ENCODE results near the gene ZBTB38.

ZBTB38 gene

GRCh38 chr3:141368062-141368924 lies at the start of gene ZBTB38:
Gene ZBTB38, plus strand, starts transcription at chr3:141368504. Its CDS starts 73,885 bp downstream, at chr3:141442389.
- no peak for DNase-seq

- DNase-seq: no peak
These were observed 47.8 kb upstream of the ZBTB38 start for GRCh38 chr3:141320399-141321108.

- no peak for DNase-seq
These were observed 47.2 kb upstream of the ZBTB38 start for GRCh38 chr3:141321109-141321497.

- no peak for DNase-seq
These were observed 44.2 kb upstream of the ZBTB38 start for GRCh38 chr3:141323936-141324704.

- DNase-seq: no peak
These were observed 42.2 kb upstream of the ZBTB38 start for GRCh38 chr3:141326123-141326522.

GRCh38 chr3:141326626-141327025 lies 41.7 kb upstream of the ZBTB38 start:
- no peak for DNase-seq

- no peak for DNase-seq
These were observed 39.8 kb upstream of the ZBTB38 start for GRCh38 chr3:141328286-141329166.

GRCh38 chr3:141330235-141330634 lies 38.1 kb upstream of the ZBTB38 start:
- DNase-seq: no peak

- DNase-seq: no peak
These were observed 37.5 kb upstream of the ZBTB38 start for GRCh38 chr3:141330718-141331376.

- no peak for DNase-seq
These were observed 36.7 kb upstream of the ZBTB38 start for GRCh38 chr3:141331377-141332318.

- DNase-seq: no peak
These were observed 35.9 kb upstream of the ZBTB38 start for GRCh38 chr3:141332416-141332815.

GRCh38 chr3:141333836-141334626 lies 34.3 kb upstream of the ZBTB38 start:
- DNase-seq: no peak

- DNase-seq: no peak
These were observed 33.6 kb upstream of the ZBTB38 start for GRCh38 chr3:141334627-141335250.

GRCh38 chr3:141335531-141336061 lies 32.7 kb upstream of the ZBTB38 start:
- no peak for DNase-seq

- DNase-seq: no peak
These were observed 31.4 kb upstream of the ZBTB38 start for GRCh38 chr3:141336672-141337522.

- DNase-seq: no peak
These were observed 30.8 kb upstream of the ZBTB38 start for GRCh38 chr3:141337523-141337854.

- DNase-seq: no peak
These were observed 30.3 kb upstream of the ZBTB38 start for GRCh38 chr3:141337991-141338390.

GRCh38 chr3:141338881-141339280 lies 29.4 kb upstream of the ZBTB38 start:
- no peak for DNase-seq

Measured in NCI-H510A treated with DMSO at 0.1 percent for 48 hours (cell line).